NCI-H2196 treated with DMSO at 0.1 percent for 48 hours (cell line): ENCODE results near the gene SUV39H1.

Source experiments
- DNase-seq: peaks from one replicate; lab custom pipeline; 2025; ENCODE audit not compliant: unreplicated experiment; lab: John Stamatoyannopoulos, UW

The SUV39H1 gene

GRCh38 chrX:48711929-48712505 lies 15.5 kb downstream of the SUV39H1 start:
- no peak for DNase-seq

GRCh38 chrX:48713847-48714246 lies 17.3 kb downstream of the SUV39H1 start:
- DNase-seq: no peak

DNA sequence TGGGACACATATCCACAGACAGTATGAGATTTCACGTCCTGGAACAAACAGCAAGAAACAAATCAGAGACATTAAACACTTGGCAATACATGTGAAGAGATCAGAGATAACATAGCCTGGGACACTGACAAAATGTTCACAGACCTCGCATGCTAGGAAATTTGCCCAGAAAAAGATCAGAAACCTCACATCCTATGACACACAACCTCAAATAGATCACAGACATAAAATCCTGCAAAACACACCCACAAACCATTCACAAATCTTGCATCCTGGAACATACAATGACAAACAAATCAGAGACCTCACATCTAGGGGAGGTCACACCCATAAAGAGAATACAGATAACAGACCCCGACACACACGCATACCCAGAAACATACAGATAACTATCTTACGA lies 18.0 kb downstream of the SUV39H1 start:
- no peak for DNase-seq

DNA sequence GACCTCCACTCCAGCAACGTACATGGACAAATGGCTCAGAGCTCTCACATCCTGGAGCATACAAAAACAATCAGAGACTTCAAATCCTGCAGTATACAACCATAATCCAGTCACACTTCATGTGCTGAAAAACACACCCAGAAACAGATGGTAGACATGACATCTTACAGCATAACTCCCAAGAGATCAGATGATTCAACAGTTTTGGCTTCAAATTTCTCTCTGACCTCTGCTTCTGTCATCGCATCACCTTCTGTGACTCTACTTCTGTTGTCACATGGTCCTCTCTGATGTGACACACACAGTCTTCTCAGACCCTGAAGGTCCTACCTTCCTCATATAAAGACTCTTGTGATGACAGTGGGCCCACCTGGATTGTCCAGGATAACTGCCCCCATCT lies 18.5 kb downstream of the SUV39H1 start:
- DNase-seq: no peak

DNA sequence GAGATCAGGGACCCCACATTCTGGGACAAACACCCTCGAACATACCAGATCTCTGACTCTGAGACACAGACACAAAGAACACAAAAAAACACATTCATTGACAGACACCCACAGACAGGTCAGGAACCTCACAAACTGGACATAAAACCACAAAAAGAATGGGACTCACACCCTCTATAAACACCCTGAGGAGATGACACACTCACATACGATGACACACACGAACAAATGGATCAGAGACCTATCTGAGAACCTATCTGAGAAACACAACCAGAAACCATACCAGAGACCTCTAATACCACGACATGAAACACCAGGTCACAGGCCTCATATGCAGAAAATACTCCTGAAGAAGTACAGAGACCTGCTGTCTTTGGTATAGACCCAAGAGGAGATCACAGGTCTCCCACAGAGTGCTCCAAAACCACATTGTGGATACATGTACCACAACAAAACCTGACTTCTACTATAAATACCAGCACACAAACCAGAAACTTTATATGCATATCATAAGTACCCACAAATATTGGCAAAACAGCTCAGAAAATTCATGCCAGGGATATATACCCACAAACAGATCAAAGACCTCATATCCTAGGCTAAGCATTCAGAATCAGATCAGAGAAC lies 19.5 kb downstream of the SUV39H1 start:
- DNase-seq: no peak

DNA sequence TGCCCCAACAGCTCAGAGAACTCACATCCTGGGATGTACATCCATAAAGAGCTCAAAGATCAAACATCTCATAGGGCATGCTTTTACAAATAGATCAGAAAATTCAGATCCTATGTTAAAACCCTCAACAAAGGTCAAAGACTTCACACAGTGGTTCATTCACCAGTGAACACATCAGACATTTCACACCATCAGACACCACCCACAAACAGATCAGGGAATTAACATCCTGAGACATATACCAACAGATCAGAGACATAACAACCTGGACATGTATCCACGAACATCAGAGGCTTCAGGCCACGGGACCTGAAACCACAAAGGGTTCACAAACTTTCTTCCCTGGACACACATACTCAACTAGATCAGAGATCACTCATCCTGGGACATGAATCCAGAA lies 23.4 kb downstream of the SUV39H1 start:
- no peak for DNase-seq

DNA sequence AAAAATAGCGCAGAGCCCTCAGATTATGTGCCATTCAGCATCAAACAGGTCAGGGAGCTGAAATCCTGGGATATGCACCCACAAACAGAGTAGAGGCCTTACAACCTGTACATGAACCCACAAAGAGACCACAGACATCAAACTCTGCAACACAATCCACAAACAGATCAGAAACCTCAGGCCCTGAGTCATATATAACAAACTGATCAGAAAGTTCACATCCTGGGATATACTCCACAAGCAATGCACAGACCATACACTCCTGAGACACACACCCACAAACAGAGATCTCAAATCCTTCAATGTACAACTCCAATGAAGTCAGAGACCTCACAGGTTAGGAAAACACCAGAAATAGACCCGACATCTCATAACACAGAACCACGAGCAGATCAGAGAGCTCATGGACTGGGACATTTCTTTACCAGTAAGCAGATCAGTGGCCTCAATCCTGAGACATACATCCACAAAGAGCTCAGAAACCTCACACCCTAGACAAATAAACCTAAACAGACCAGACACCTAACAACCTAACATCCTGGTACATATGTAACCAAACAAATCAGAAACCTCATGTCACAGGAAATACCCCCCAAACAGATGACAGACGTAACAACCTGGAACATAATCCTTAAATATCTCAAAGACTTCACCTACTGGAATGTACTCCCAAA lies 24.2 kb downstream of the SUV39H1 start:
- DNase-seq: no peak

GRCh38 chrX:48721916-48722315 lies 25.4 kb downstream of the SUV39H1 start:
- DNase-seq: no peak

GRCh38 chrX:48726596-48726995 lies 30.1 kb downstream of the SUV39H1 start:
- no peak for DNase-seq

DNA sequence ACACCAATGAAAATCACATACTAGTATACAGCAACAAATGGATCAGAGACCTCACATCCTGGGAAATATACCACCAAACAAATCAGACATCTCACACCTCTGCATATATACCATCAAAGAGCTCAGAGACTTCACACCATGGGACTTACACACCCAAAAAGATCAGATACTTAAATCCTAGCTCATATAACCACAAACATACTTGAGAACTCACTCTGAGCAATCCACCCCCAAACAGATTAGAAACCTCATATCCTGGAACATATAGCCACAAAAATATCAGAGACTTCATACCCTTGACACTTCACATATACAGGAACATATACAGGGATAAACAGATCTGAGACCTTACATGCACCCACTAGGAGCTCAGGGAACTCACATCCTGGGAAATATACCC lies 32.1 kb downstream of the SUV39H1 start:
- no peak for DNase-seq

DNA sequence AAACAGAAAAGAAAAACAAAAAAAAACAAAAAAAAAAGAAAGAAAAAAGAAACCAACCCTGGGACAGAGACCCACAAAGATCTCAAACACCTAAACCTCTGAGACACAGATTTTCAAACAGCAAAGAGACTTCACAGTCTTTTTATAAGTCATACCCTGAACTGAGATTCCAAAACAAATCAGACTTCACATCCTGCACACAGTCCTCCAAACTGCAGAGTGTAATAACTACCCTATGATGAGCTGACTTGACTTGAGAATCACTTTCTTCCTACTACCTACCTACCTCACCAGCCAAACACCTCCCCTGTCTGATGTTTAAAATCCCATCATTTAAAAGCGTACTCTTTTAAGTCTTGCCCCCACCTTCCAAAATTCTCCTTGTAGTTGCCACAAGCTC lies 39.8 kb downstream of the SUV39H1 start:
- DNase-seq: no peak

DNA sequence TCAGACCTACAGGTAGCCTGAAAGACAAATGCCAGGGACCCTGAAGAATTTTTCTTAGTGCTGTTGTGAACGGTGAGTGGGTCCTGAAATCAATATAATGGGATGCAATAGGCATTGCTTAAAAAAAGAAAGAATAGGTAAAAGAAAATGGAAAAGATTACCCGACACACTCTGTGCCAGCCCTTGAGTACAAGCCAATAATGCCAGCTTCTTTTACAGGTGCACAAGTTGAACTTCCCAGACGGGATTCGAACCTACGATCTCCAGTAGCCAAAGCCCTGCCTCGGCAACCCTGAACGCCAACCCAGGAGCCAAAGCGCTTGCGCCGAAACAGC lies 40.3 kb downstream of the SUV39H1 start:
- DNase-seq: no peak

GRCh38 chrX:48737213-48737938 lies 40.8 kb downstream of the SUV39H1 start:
- peak; percentile 89 for DNase-seq

GRCh38 chrX:48737940-48738339 lies 41.4 kb downstream of the SUV39H1 start:
- no peak for DNase-seq

- DNase-seq: no peak
Observed at GRCh38 chrX:48741834-48742233, 45.3 kb downstream of the SUV39H1 start.

DNA sequence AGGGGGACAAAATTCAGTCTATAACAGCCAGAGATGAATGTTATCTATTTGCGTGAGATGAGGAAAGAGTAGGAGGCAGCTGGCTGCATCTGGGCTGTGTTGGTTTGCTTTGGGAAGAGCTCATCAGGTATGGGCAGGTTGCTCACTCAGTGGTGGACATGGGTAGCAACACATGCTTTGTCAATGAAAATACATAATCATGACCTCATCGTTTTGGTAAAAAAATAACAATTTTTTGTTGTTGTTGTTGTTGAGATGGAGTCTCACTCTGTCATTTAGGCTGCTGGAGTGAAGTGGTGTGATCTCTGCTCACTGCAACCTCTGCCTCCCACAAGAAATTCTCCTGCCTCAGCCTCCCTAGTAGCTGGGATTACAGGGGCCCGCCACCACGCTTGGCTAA lies 48.7 kb downstream of the SUV39H1 start:
- DNase-seq: no peak

DNA sequence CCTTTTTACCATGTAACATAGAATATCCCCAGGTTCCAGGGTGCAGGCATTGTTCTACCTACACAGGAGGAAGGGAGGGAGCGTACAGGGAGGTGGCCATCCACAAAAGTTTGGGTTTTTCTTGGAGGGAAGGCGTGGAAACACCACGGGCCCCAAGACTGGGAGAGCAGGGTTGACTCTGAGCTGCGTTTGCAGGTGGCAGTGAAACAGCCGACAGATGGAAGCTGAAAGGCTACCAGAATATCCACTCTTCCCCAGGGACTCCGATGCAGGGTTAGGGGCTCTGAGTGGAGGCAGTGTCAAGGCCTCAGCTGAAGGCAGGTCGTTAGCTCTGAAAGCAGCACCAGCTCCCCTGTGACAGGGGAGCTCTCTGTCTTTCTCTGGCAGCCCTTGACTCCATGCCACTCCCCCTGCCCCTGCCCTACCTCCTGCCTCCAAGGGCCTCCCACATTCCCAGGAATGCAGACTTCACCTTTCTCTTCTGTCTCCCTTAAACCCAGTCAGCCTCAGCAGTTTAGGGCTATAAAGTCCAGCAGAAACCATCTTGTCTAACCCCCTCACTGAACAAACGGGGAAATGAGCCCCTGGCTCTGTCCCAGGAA lies 51.0 kb downstream of the SUV39H1 start:
- no peak for DNase-seq

DNA sequence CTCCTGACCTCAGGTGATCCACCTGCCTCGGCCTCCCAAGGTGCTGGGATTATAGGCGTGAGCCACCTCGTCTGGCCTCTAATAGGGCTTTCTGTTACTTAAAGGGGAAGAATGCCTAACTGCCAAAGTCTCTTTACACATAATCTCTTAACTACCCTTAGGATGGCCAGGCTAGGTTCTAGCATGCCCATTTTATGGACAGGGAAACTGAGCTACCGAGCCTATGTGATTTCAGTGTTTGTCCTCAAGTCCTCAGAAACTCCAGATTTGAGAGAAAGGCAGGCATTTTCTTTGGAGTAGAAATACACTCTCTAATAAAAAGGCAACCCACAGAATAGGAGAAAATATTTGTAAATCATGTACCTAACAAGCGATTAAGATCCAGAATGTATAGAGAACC lies 52.6 kb downstream of the SUV39H1 start:
- DNase-seq: no peak

DNA sequence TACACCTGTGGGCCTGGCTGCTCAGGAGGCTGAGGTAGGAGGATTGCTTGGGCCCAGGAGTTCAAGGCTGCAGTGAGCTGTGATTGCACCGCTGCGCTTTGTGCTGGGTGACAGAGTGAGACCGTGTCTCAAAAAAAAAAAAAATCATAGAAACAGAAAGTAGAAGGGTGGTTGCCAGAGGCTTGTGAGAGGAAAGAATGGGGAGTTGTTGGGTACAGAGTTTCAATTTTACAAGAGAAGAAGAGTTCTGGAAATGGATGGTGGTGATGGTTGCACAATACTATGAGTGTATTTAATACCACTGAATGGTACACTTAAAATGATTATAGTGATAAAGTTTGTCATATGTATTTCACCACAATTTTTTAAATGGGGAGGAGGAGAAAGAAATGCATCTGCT lies 54.8 kb downstream of the SUV39H1 start:
- no peak for DNase-seq

GRCh38 chrX:48752498-48752897 lies 56.0 kb downstream of the SUV39H1 start:
- DNase-seq: no peak

DNA sequence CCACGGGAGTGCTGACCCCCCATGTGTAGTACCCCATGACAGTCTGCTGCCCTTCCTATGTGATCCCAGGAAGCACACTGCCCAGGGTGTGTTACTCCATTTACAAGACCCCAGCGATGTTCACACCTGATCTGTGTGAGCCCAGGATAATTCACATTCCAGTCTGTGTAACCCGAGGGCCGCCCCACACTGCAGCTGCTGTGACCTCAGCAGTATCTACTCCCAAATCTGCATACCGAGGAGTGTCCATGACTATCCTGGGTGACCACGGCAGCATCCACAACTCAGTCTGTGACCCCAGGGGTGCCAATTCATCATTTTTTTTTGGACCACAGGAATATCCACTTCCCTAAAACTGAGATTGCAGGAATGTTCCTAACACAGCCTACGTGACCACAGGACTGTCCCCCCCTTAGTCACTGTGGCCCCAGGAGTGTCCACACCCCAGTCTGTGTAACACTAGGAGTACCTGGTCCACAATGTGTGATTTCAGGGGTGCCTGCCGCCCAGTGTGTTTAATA lies 57.2 kb downstream of the SUV39H1 start:
- no peak for DNase-seq

DNA sequence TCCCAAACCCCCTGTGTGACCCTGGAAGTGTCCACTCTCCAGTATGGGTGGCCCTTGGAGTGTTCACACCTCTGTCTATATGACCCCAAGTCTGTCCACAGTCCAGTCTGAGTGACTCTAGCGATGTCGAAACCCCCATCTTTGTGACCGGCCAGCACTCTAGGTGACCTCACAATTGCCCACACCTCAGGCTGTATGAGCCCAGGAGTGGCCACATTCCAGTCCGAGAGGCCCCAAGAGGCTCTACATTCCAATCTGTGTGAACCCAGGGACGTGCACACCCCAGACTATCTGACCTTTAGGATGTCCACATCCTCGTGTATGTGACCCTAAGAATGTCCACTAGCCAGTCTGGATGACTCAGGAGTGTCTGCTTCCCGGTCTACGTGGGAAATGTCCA lies 57.7 kb downstream of the SUV39H1 start:
- no peak for DNase-seq
